MM.1S (cell line): ENCODE data around the gene USP25.

Experiments used
- CTCF ChIP-seq: fragments of 300-600 bp; sonication (generic); IDR thresholded peaks from 2 replicates; pipeline ENCODE4 v1.5.1; 2016; ENCODE audit warnings: antibody characterized with exemption, low read length, mixed read lengths
- EZH2 ChIP-seq: fragments of 300-600 bp; sonication (generic); optimal IDR thresholded peaks from 2 replicates; pipeline ENCODE3; 2017; ENCODE audit warnings: low read depth, mild to moderate bottlenecking, antibody characterized with exemption, low read length, mixed read lengths
- EZH2phosphoT487 ChIP-seq: fragments of 300-600 bp; sonication (generic); IDR thresholded peaks from 2 replicates; pipeline ENCODE4 v1.6.1; 2018; ENCODE audit warnings: antibody characterized with exemption, low read length

- TF ChIP-seq CTCF (no peak), EZH2phosphoT487 (no peak), EZH2 (no peak)
Measured at GRCh38 chr21:15841856-15842564, 112.2 kb downstream of the USP25 start.
